ENCODE data around the gene GAS2L1.

The GAS2L1 gene

DNA sequence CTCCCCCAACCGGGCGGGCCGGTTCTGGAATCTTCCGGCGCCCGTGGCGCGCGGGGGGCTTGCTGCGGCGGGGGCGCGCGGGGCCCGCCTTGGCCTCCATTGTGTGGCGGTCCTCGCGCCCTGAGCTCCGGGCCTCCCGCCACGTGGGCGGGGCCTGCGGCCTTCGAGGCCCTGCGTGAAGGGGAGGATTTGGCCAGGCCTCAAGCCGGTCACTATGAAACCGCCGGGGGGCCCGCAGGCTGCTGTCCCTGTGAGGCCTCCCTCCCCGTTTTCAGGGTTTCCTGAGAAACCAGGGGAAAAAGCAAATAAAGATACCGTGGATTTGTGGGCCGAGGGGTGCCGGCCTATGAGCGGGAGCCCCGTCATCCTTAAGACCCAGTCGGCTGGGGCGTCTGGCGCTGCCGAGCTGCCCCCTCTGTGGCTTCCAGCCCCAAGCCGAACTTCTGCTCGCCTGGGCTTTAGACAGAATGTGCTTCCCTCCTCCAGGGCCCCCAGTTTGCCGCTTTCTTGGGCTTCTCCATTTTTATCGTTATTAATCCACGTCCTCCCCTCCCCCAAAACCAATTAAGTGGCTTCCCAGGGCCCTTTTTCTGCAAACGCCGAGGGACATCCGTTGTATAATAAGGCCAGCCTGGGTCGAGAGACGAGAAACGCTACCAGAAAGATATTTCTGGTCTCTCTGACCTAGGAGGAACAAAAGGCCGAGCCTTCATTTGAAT lies 37.8 kb upstream of the GAS2L1 start:
- no peak for TF ChIP-seq CTCF (IDR thresholded peaks at IDR 0.05; ENCODE audit: low read depth, low read length)
- peak overlapping the region; percentile 90 for H3K4me3 ChIP-seq (ENCODE audit: low read depth, low read length)

DNA sequence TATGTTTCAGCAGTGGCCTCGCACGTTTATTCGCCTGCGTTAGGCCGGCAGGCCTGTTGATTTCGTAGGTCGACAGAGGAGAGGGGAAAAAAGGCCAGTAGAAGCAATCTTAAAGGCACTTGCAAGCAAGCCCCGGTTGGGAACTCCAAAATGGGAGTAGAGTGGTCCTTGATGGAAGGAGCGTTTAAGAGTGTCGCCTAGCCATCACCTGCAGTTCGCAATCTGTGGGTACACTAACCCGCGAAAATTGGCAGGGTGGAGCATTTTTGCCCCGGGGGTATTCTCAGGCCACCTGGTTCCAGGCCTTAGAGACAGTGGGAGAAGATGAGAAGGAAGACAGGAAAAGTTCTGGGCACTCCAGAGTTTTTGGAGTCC lies 37.2 kb upstream of the GAS2L1 start:
- no peak for TF ChIP-seq CTCF (IDR thresholded peaks at IDR 0.05; ENCODE audit: low read depth, low read length)
- peak overlapping the region; percentile 90 for H3K4me3 ChIP-seq (ENCODE audit: low read depth, low read length)

GRCh38 chr22:29269731-29270474 lies 36.5 kb upstream of the GAS2L1 start:
- peak overlapping the region; percentile 90 for H3K4me3 ChIP-seq (ENCODE audit: low read depth, low read length)
- no peak for TF ChIP-seq CTCF (IDR thresholded peaks at IDR 0.05; ENCODE audit: low read depth, low read length)

- H3K4me3 ChIP-seq (ENCODE audit: low read depth, low read length), result peak overlapping the region; percentile 90
- no peak for TF ChIP-seq CTCF (IDR thresholded peaks at IDR 0.05; ENCODE audit: low read depth, low read length)
Observed at GRCh38 chr22:29270475-29271271, 35.8 kb upstream of the GAS2L1 start.

GRCh38 chr22:29272624-29273023 lies 33.8 kb upstream of the GAS2L1 start:
- H3K4me3 ChIP-seq (ENCODE audit: low read depth, low read length), result no peak overlapping the region

DNA sequence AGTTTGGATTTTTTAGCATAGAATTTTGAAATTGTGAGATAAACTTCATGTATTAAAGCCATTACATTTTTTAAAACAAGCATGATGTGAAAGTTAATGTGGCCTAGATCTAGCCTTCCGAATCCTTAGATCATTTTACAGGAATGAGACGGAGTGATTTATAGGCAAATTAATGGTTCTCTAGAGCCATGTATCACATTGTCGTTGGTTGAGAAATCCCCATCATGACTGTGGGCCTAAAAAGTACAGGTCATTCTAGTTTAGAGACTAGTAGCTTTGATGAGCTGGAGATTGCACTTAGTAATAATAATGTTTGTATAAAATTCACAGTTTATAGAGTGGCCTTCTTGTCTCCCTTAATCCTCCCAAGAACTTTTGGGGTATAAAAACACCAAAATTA lies 31.3 kb upstream of the GAS2L1 start:
- TF ChIP-seq CTCF (IDR thresholded peaks at IDR 0.05; ENCODE audit: low read depth, low read length), result no peak
- no peak overlapping the region for H3K4me3 ChIP-seq (ENCODE audit: low read depth, low read length)

More at GRCh38 chr22:29272624-29273023, 33.8 kb upstream of the GAS2L1 start:
- no peak for TF ChIP-seq CTCF (IDR thresholded peaks at IDR 0.05; ENCODE audit: low read depth, low read length)
